H54 (cell line): ENCODE data around the gene DFFB.
"Not testable (repeated sequence)": the region's sequence is repeated elsewhere in the genome, so short reads cannot be mapped to it uniquely, and the experiment has no call there.

ENCODE experiments used
- DNase-seq: peaks from one replicate; pipeline ENCODE4 v3.0.0; 2011; ENCODE audit warnings: low spot score, mixed read lengths; ENCODE audit not compliant: insufficient read length
- FAIRE-seq: peaks from 3 replicates; lab custom pipeline; 2011; peaks lifted over from hg19 to GRCh38; lab: Jason Lieb, UNC
- POLR2A ChIP-seq: IDR thresholded peaks from 2 replicates; pipeline ENCODE4 v1.6.1; 2011; ENCODE audit warnings: low read depth, mild to moderate bottlenecking, low read length

Gene DFFB

GRCh38 chr1:3856923-3857790 lies at the start of gene DFFB, which contains the start of gene CEP104:
TSS of gene DFFB (plus strand) at chr1:3857476. CDS start at chr1:3857604, 128 bp downstream.
TSS of gene CEP104 (minus strand) at chr1:3857211. CDS start at chr1:3852407, 4,804 bp downstream.
- TF ChIP-seq POLR2A: peak; percentile 71
- FAIRE-seq (peak; percentile 62), DNase-seq (peak; percentile 97)

- no peak for TF ChIP-seq POLR2A
- no peak for DNase-seq
- FAIRE-seq: no peak
Observed at GRCh38 chr1:3807769-3808168, 49.5 kb upstream of the DFFB start.

GRCh38 chr1:3809680-3810079 lies 47.6 kb upstream of the DFFB start:
- FAIRE-seq (no peak), DNase-seq (no peak)
- no peak for TF ChIP-seq POLR2A

GRCh38 chr1:3810149-3810761 lies 47.0 kb upstream of the DFFB start:
- not testable (repeated sequence) for FAIRE-seq, DNase-seq

GRCh38 chr1:3811595-3811911 lies 45.7 kb upstream of the DFFB start:
- DNase-seq: no peak
- FAIRE-seq: no peak
- TF ChIP-seq POLR2A: no peak

GRCh38 chr1:3814065-3814464 lies 43.2 kb upstream of the DFFB start:
- TF ChIP-seq POLR2A: no peak
- DNase-seq (no peak), FAIRE-seq (no peak)

GRCh38 chr1:3814771-3815561 lies 42.3 kb upstream of the DFFB start:
- FAIRE-seq (no peak), DNase-seq (no peak)
- no peak for TF ChIP-seq POLR2A

- TF ChIP-seq POLR2A: no peak
- FAIRE-seq (no peak), DNase-seq (no peak)
Observed at GRCh38 chr1:3816331-3817137, 40.7 kb upstream of the DFFB start.

- no peak for TF ChIP-seq POLR2A
- no peak for FAIRE-seq
- no peak for DNase-seq
Observed at GRCh38 chr1:3817138-3817740, 40.0 kb upstream of the DFFB start.

GRCh38 chr1:3817821-3818597 lies 39.3 kb upstream of the DFFB start:
- FAIRE-seq (no peak), DNase-seq (no peak)
- TF ChIP-seq POLR2A: no peak

GRCh38 chr1:3819771-3820200 lies 37.5 kb upstream of the DFFB start:
- no peak for FAIRE-seq
- no peak for DNase-seq
- TF ChIP-seq POLR2A: no peak

- TF ChIP-seq POLR2A: no peak
- FAIRE-seq: no peak
- DNase-seq: no peak
Observed at GRCh38 chr1:3820316-3820715, 37.0 kb upstream of the DFFB start.
